AG20443 (cell line): ENCODE measurements around the gene GINS1.

Source experiments
- DNase-seq: peaks from one replicate; pipeline ENCODE4 v3.0.0; 2012; ENCODE audit warnings: low spot score, mixed read lengths

GINS1 gene

GRCh38 chr20:25407311-25408169, at the start of gene GINS1:
Gene GINS1, plus strand, starts transcription at chr20:25407673. Its CDS starts 148 bp downstream, at chr20:25407821.
- peak; percentile 95 for DNase-seq

- DNase-seq, result peak; percentile 29
Measured at GRCh38 chr20:25360631-25361286, 46.7 kb upstream of the GINS1 start.

- no peak for DNase-seq
Measured at GRCh38 chr20:25361287-25361683, 46.2 kb upstream of the GINS1 start.

GRCh38 chr20:25364180-25364788, 43.2 kb upstream of the GINS1 start:
- DNase-seq, result no peak

- DNase-seq, result no peak
Measured at GRCh38 chr20:25364879-25365699, 42.4 kb upstream of the GINS1 start.

GRCh38 chr20:25368526-25368925, 38.9 kb upstream of the GINS1 start:
- no peak for DNase-seq

GRCh38 chr20:25368976-25369375, 38.5 kb upstream of the GINS1 start:
- DNase-seq, result no peak

GRCh38 chr20:25369529-25369928, 37.9 kb upstream of the GINS1 start:
- DNase-seq, result no peak

- DNase-seq, result no peak
Measured at GRCh38 chr20:25369971-25370370, 37.5 kb upstream of the GINS1 start.

- peak; percentile 37 for DNase-seq
Measured at GRCh38 chr20:25372584-25373336, 34.7 kb upstream of the GINS1 start.

GRCh38 chr20:25374842-25375241, 32.6 kb upstream of the GINS1 start:
- no peak for DNase-seq

- DNase-seq, result no peak
Measured at GRCh38 chr20:25376236-25376635, 31.2 kb upstream of the GINS1 start.

- DNase-seq, result no peak
Measured at GRCh38 chr20:25376886-25377285, 30.6 kb upstream of the GINS1 start.

GRCh38 chr20:25378189-25378883, 29.1 kb upstream of the GINS1 start:
- DNase-seq, result no peak

- no peak for DNase-seq
Measured at GRCh38 chr20:25378884-25379733, 28.4 kb upstream of the GINS1 start.

GRCh38 chr20:25380945-25381614, 26.4 kb upstream of the GINS1 start:
- no peak for DNase-seq

GRCh38 chr20:25382704-25383370, 24.6 kb upstream of the GINS1 start:
- no peak for DNase-seq

- peak; percentile 34 for DNase-seq
Measured at GRCh38 chr20:25389401-25389857, 18.0 kb upstream of the GINS1 start.
